Nucleus accumbens (tissue), 56 donors: ENCODE results near the gene OSTM1.

Experiments
- DNase-seq, 56 donors: peaks; one replicate each; lab custom pipeline; 2025; lab: John Stamatoyannopoulos, UW

OSTM1 gene

GRCh38 chr6:108105571-108105970 is 31.0 kb upstream of the OSTM1 start:
- DNase-seq = no peak

- no peak for DNase-seq
Measured at GRCh38 chr6:108102965-108103364, 28.4 kb upstream of the OSTM1 start.

- no peak for DNase-seq
Measured at GRCh38 chr6:108100003-108100402, 25.5 kb upstream of the OSTM1 start.

- no peak for DNase-seq
Measured at GRCh38 chr6:108097882-108098281, 23.3 kb upstream of the OSTM1 start.

- DNase-seq = no peak
Measured at GRCh38 chr6:108093781-108094300, 19.3 kb upstream of the OSTM1 start.

- no peak for DNase-seq
Measured at GRCh38 chr6:108091288-108091687, 16.7 kb upstream of the OSTM1 start.

- DNase-seq = no peak
Measured at GRCh38 chr6:108083349-108083748, 8.8 kb upstream of the OSTM1 start.

GRCh38 chr6:108082539-108082938 is 8.0 kb upstream of the OSTM1 start:
- DNase-seq = no peak

- no peak for DNase-seq
Measured at GRCh38 chr6:108080010-108080780, 5.7 kb upstream of the OSTM1 start.

- no peak for DNase-seq
Measured at GRCh38 chr6:108078191-108078590, 3.6 kb upstream of the OSTM1 start.

GRCh38 chr6:108074057-108074358 is 533 bp downstream of the OSTM1 start:
- peak in 2 of 56 donors; percentile 48 to 55 for DNase-seq

GRCh38 chr6:108071736-108072276 is 2.7 kb downstream of the OSTM1 start:
- no peak for DNase-seq

- DNase-seq = no peak
Measured at GRCh38 chr6:108068618-108069017, 5.9 kb downstream of the OSTM1 start.

GRCh38 chr6:108068182-108068581 is 6.4 kb downstream of the OSTM1 start:
- no peak for DNase-seq

GRCh38 chr6:108052706-108053105 is 21.8 kb downstream of the OSTM1 start:
- no peak for DNase-seq

- DNase-seq = no peak
Measured at GRCh38 chr6:108051481-108051880, 23.1 kb downstream of the OSTM1 start.

- no peak for DNase-seq
Measured at GRCh38 chr6:108039681-108040080, 34.9 kb downstream of the OSTM1 start.

- no peak for DNase-seq
Measured at GRCh38 chr6:108036884-108037283, 37.7 kb downstream of the OSTM1 start.

- no peak for DNase-seq
Measured at GRCh38 chr6:108031968-108032367, 42.6 kb downstream of the OSTM1 start.

GRCh38 chr6:108030211-108030610 is 44.3 kb downstream of the OSTM1 start:
- DNase-seq = no peak

- no peak for DNase-seq
Measured at GRCh38 chr6:108029226-108029921, 45.2 kb downstream of the OSTM1 start.

- no peak for DNase-seq
Measured at GRCh38 chr6:108027594-108027993, 46.9 kb downstream of the OSTM1 start.
